GM12892 (cell line): ENCODE results near the gene IL1RAPL2.

ENCODE experiments used
- POLR2A ChIP-seq: IDR thresholded peaks from 2 replicates; pipeline ENCODE4 v1.6.1; 2011; ENCODE audit warnings: low read depth, low read length, control low read depth
- POLR2AphosphoS5 ChIP-seq: IDR thresholded peaks from 2 replicates; pipeline ENCODE4 v1.6.1; 2011; ENCODE audit warnings: low read depth, low read length, control low read depth
- TAF1 ChIP-seq: IDR thresholded peaks from 2 replicates; pipeline ENCODE4 v1.6.1; 2011; ENCODE audit warnings: low read depth, mild to moderate bottlenecking, control low read depth, low read length, borderline replicate concordance

DNA sequence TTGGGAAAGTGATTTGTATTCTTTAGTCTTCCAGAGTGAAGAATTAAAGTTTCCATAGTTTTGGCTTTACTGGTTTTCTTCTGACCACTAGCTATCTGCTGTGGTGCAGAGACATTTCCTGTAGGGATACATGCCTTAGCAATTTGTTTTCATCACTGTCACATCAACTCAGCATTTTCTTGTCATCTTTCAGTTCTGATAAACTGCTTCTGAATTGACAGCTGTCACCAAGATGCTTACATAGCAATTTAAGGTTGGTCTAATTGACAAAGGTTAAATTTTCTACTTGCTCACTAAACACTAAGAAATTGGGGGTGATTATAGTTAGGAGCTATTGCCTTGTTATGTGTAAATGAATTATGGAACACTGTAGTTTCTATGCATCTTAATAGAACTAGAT is 422.0 kb downstream of the IL1RAPL2 start:
- TF ChIP-seq POLR2A (no peak), TAF1 (no peak), POLR2AphosphoS5 (no peak)
